ENCODE results near the gene SLC10A7. TPM values are rescaled to one million over a fixed set of nuclear protein-coding genes. Genes with fewer than 3 reads are reported as not detected.

SLC10A7 gene
- total and polyA plus RNA-seq, 2 experiments from 2014 or later = 8.3 to 21.2 TPM

GRCh38 chr4:146525754-146526153 lies 4.0 kb upstream of the SLC10A7 start:
- DNase-seq (ENCODE audit: low spot score) = no peak
- Histone ChIP-seq H4K20me1 (ENCODE audit: insufficient read depth, poor library complexity, severe bottlenecking) (no peaks in the 10 kb centered on the region), H3K36me3 (replicated peaks; ENCODE audit: insufficient read depth, low read depth) (no peaks in the 10 kb centered on the region), H3K27ac (no peak overlapping the region), H3K4me1 (ENCODE audit: insufficient read depth) (peaks cover 3% of the 10 kb centered on the region), H3K4me3 (no peak overlapping the region), H3K9me2 (replicated peaks; ENCODE audit: insufficient read depth) (no peaks in the 10 kb centered on the region), H3K79me2 (no peaks in the 10 kb centered on the region), H2AFZ (no peak overlapping the region), H3K9me3 (ENCODE audit: low read depth) (no peaks in the 10 kb centered on the region), H3K4me2 (no peak overlapping the region), H3K27me3 (no peaks in the 10 kb centered on the region)
- no peak for TF ChIP-seq EZH2phosphoT487 (IDR thresholded peaks at IDR 0.05; ENCODE audit: low read depth, severe bottlenecking, unreplicated experiment)
- TF ChIP-seq CTCF (IDR thresholded peaks at IDR 0.05; ENCODE audit: poor library complexity) = no peak
- no peak for TF ChIP-seq EZH2 (IDR thresholded peaks at IDR 0.05; ENCODE audit: borderline replicate concordance)
- WGBS (ENCODE audit: low lambda C conversion rate, missing lambda C conversion rate) = 17% methylated on average over 1 of the region's 2 CpGs

- Histone ChIP-seq H2AFZ (no peak overlapping the region), H3K79me2 (peaks cover 10% of the 10 kb centered on the region), H3K27ac (no peak overlapping the region), H3K4me3 (no peak overlapping the region), H3K27me3 (no peaks in the 10 kb centered on the region), H3K4me1 (ENCODE audit: insufficient read depth) (peaks cover 12% of the 10 kb centered on the region), H3K36me3 (replicated peaks; ENCODE audit: insufficient read depth, low read depth) (no peaks in the 10 kb centered on the region), H3K4me2 (no peak overlapping the region), H3K9me3 (ENCODE audit: low read depth) (no peaks in the 10 kb centered on the region), H3K9me2 (replicated peaks; ENCODE audit: insufficient read depth) (no peaks in the 10 kb centered on the region), H4K20me1 (ENCODE audit: insufficient read depth, poor library complexity, severe bottlenecking) (no peaks in the 10 kb centered on the region)
- 84% methylated on average over 3 of the region's 3 CpGs for WGBS (ENCODE audit: low lambda C conversion rate, missing lambda C conversion rate)
- TF ChIP-seq EZH2phosphoT487 (IDR thresholded peaks at IDR 0.05; ENCODE audit: low read depth, severe bottlenecking, unreplicated experiment) (no peak), EZH2 (IDR thresholded peaks at IDR 0.05; ENCODE audit: borderline replicate concordance) (no peak), CTCF (IDR thresholded peaks at IDR 0.05; ENCODE audit: poor library complexity) (no peak)
- no peak for DNase-seq (ENCODE audit: low spot score)
Measured at GRCh38 chr4:146524663-146525062, 2.9 kb upstream of the SLC10A7 start.

- Histone ChIP-seq H3K4me3 (peak overlapping the region; percentile 84), H3K4me1 (ENCODE audit: insufficient read depth) (peaks cover 14% of the 10 kb centered on the region), H3K9me3 (ENCODE audit: low read depth) (no peaks in the 10 kb centered on the region), H3K4me2 (peak overlapping the region; percentile 97), H3K27ac (peak overlapping the region; percentile 97), H2AFZ (peak overlapping the region; percentile 99), H3K9me2 (replicated peaks; ENCODE audit: insufficient read depth) (no peaks in the 10 kb centered on the region), H3K27me3 (no peaks in the 10 kb centered on the region), H3K79me2 (peaks cover 27% of the 10 kb centered on the region), H3K36me3 (replicated peaks; ENCODE audit: insufficient read depth, low read depth) (no peaks in the 10 kb centered on the region), H4K20me1 (ENCODE audit: insufficient read depth, poor library complexity, severe bottlenecking) (no peaks in the 10 kb centered on the region)
- TF ChIP-seq CTCF (IDR thresholded peaks at IDR 0.05; ENCODE audit: poor library complexity) (no peak), EZH2 (IDR thresholded peaks at IDR 0.05; ENCODE audit: borderline replicate concordance) (no peak), EZH2phosphoT487 (IDR thresholded peaks at IDR 0.05; ENCODE audit: low read depth, severe bottlenecking, unreplicated experiment) (no peak)
- 11% methylated on average over 7 of the region's 7 CpGs for WGBS (ENCODE audit: low lambda C conversion rate, missing lambda C conversion rate)
- no peak for DNase-seq (ENCODE audit: low spot score)
Measured at GRCh38 chr4:146522869-146523205, 1.1 kb upstream of the SLC10A7 start.
